ENCODE results near the gene CXorf38. TPM values are rescaled to one million over a fixed set of nuclear protein-coding genes. Genes with fewer than 3 reads are reported as not detected.

CXorf38 gene
- total RNA-seq, 6 donors from 2014 or later: 14.7 to 29.6 (median 20.2) TPM

DNA sequence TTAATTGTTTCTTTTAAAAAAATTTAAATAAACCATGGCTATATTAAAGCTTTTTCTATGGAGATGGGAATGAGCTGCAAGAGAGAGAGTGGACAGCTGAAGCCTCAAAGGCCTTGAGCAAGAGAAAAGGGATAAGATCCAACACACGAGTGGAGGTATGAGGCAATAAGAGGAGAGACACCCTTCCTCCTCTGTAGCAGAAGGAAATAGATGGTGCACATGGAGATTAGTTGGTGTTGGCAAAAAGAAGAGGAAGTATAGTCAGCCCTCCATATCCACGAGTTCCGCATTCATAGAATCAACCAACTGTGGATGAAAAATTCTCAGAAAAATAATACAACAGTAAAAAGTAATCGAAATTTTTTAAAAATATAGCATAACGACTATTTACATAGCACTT is 3.2 kb downstream of the CXorf38 start:
- peak in 1 of 2 donors; percentile 32 for DNase-seq
- Histone ChIP-seq H3K4me1 (peaks cover 6 to 66% (median 37%) of the 10 kb centered on the region in 4 donors), H3K9me3 (no peaks in the 10 kb centered on the region), H3K4me3 (peak overlapping the region in 2 of 4 donors; percentile 33 to 43), H3K36me3 (peaks cover 0 to 16% (median 0%) of the 10 kb centered on the region in 4 donors), H3K27ac (peak overlapping the region; percentile 78 to 82 (median 82)), H3K27me3 (no peaks in the 10 kb centered on the region)
- 21 to 29% methylated on average over 5 of the region's 5 CpGs for WGBS, 2 donors
- peak in 1 of 2 donors; percentile 57 for ATAC-seq (ENCODE audit: low FRiP score in 2 of 2)
- TF ChIP-seq POLR2AphosphoS5 (IDR thresholded peaks at IDR 0.05) (peak; percentile 18 to 58), EP300 (IDR thresholded peaks at IDR 0.05) (no peak), POLR2A (IDR thresholded peaks at IDR 0.05) (no peak)
- TF ChIP-seq, protein P1, sequence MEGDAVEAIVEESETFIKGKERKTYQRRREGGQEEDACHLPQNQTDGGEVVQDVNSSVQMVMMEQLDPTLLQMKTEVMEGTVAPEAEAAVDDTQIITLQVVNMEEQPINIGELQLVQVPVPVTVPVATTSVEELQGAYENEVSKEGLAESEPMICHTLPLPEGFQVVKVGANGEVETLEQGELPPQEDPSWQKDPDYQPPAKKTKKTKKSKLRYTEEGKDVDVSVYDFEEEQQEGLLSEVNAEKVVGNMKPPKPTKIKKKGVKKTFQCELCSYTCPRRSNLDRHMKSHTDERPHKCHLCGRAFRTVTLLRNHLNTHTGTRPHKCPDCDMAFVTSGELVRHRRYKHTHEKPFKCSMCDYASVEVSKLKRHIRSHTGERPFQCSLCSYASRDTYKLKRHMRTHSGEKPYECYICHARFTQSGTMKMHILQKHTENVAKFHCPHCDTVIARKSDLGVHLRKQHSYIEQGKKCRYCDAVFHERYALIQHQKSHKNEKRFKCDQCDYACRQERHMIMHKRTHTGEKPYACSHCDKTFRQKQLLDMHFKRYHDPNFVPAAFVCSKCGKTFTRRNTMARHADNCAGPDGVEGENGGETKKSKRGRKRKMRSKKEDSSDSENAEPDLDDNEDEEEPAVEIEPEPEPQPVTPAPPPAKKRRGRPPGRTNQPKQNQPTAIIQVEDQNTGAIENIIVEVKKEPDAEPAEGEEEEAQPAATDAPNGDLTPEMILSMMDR (IDR thresholded peaks at IDR 0.05): no peak

DNA sequence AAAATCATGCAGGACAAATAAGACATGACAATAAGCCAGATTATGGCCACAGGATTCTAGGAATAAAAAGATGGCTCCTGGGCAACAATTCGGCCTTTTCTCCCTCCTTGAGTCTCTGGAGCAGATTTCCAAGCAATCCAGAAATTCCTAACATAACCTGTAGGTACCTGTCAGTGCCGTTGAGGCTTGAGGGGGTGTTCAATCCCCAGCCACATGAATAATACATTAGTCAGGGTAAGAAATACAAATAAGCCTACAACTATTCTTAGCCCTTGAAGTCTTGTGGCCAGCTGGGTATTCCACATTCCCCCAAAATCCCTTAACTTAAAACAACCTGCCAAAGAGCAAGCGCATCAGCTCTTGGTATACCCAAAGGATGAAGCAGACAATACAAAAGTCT is 9.7 kb downstream of the CXorf38 start:
- DNase-seq (no peak), ATAC-seq (ENCODE audit: low FRiP score in 2 of 2) (no peak)
- no peaks in the 10 kb centered on the region for H3K9me3 ChIP-seq
- no peak for TF ChIP-seq EP300 (IDR thresholded peaks at IDR 0.05)
- TF ChIP-seq, protein P1 (IDR thresholded peaks at IDR 0.05): no peak
- no peak for TF ChIP-seq POLR2A (IDR thresholded peaks at IDR 0.05)
- no peak for TF ChIP-seq POLR2AphosphoS5 (IDR thresholded peaks at IDR 0.05)
- no peak overlapping the region for H3K4me3 ChIP-seq
- H3K27me3 ChIP-seq: no peaks in the 10 kb centered on the region
- peaks cover 0 to 80% (median 21%) of the 10 kb centered on the region in 4 donors for H3K36me3 ChIP-seq
- H3K4me1 ChIP-seq: peaks cover 0 to 17% (median 11%) of the 10 kb centered on the region in 4 donors
- WGBS, 2 donors: 82 to 87% methylated on average over 3 of the region's 3 CpGs
- peak overlapping the region in 1 of 4 donors; percentile 2 for H3K27ac ChIP-seq

DNA sequence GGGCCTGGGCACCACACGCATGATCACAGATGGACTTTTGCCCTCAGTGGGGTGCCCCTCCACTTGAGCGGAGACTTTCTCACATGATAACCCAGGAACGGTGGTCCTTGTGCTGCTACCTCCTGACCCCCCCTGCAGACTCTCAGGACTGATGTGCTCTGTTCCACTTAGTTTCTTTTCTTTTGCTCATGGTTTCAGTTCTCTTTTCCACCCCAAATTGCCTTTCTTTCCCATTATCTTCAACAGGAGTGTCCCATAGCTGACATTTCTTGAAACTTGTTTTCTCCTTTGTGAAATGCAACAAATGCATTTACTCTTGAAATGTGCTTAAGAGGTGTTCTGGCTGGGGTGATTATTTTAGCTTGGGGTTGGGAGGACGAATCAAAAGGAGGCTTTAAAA is 15.2 kb downstream of the CXorf38 start:
- Histone ChIP-seq H3K27me3 (no peaks in the 10 kb centered on the region), H3K9me3 (no peaks in the 10 kb centered on the region), H3K27ac (no peak overlapping the region), H3K36me3 (peaks cover 0 to 96% (median 38%) of the 10 kb centered on the region in 4 donors), H3K4me1 (no peaks in the 10 kb centered on the region), H3K4me3 (no peak overlapping the region)
- no peak for TF ChIP-seq EP300 (IDR thresholded peaks at IDR 0.05)
- TF ChIP-seq, protein P1 (IDR thresholded peaks at IDR 0.05): no peak
- TF ChIP-seq POLR2AphosphoS5 (IDR thresholded peaks at IDR 0.05): no peak
- TF ChIP-seq POLR2A (IDR thresholded peaks at IDR 0.05): no peak
- WGBS, 2 donors: 90 to 96% methylated on average over 4 of the region's 4 CpGs
- DNase-seq (no peak), ATAC-seq (ENCODE audit: low FRiP score in 2 of 2) (no peak)

DNA sequence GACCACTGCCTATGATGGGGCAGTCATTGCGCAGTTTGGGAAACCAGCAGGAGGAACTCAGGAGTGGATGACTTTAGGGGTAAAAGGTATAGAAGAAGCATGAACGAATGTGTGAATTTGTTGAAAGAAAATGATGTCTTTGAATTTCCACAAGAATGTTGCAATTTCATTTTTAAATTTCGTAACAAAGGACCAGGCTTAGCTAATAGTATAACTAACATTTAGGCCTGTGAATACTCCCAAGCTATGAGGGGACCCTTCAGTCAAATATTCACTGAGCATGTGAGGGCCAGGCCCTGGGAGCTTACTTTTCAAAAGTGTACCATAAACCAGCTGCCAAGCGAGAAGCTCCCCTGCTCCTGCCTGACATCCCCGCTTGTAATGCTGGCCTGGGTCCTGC is 18.9 kb downstream of the CXorf38 start:
- no peaks in the 10 kb centered on the region for H3K9me3 ChIP-seq
- peaks cover 0 to 70% (median 25%) of the 10 kb centered on the region in 4 donors for H3K36me3 ChIP-seq
- ATAC-seq (ENCODE audit: low FRiP score in 2 of 2) (no peak), DNase-seq (no peak)
- no peaks in the 10 kb centered on the region for H3K4me1 ChIP-seq
- WGBS, 2 donors: 81 to 91% methylated on average over 5 of the region's 5 CpGs
- H3K4me3 ChIP-seq: no peak overlapping the region
- no peak for TF ChIP-seq POLR2AphosphoS5 (IDR thresholded peaks at IDR 0.05)
- no peak for TF ChIP-seq EP300 (IDR thresholded peaks at IDR 0.05)
- TF ChIP-seq, protein P1 (IDR thresholded peaks at IDR 0.05): no peak
- no peak for TF ChIP-seq POLR2A (IDR thresholded peaks at IDR 0.05)
- H3K27ac ChIP-seq: no peak overlapping the region
- H3K27me3 ChIP-seq: no peaks in the 10 kb centered on the region

DNA sequence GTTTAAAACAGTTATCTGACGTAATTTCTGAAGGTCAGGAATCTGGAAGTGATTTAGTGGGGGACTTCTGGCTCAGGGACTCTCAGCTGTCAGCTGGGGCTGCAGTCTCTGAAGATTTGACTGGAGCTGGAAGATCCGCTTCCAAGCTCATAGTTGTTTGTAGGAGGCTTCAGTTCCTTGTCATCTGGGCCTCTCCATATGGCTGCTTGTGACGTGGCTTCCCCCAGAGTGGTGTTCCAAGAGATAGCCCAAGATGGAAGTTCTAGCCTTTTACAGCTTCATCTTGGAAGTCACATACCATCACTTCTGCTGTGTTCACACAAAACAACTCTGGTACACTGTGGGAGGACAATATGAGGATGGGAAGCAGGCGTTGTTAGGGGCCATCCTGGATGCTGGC is 22.1 kb downstream of the CXorf38 start:
- TF ChIP-seq EP300 (IDR thresholded peaks at IDR 0.05) (no peak), POLR2A (IDR thresholded peaks at IDR 0.05) (no peak), POLR2AphosphoS5 (IDR thresholded peaks at IDR 0.05) (no peak)
- TF ChIP-seq, protein P1 (IDR thresholded peaks at IDR 0.05): no peak
- DNase-seq (no peak), ATAC-seq (ENCODE audit: low FRiP score in 2 of 2) (no peak)
- peaks cover 0 to 4% (median 0%) of the 10 kb centered on the region in 4 donors for H3K9me3 ChIP-seq
- no peaks in the 10 kb centered on the region for H3K27me3 ChIP-seq
- H3K36me3 ChIP-seq: peaks cover 0 to 39% (median 12%) of the 10 kb centered on the region in 4 donors
- H3K4me1 ChIP-seq: no peaks in the 10 kb centered on the region
- no peak overlapping the region for H3K4me3 ChIP-seq
- no peak overlapping the region for H3K27ac ChIP-seq
- 93 to 95% methylated on average over 4 of the region's 4 CpGs for WGBS, 2 donors
